ENCODE measurements around the gene CELF5. TPM values are rescaled to one million over a fixed set of nuclear protein-coding genes. Genes with fewer than 3 reads are reported as not detected.

CELF5 gene
- total RNA-seq, 4 donors from 2014 or later = 0.27 to 0.48 TPM; not detected in 2

DNA sequence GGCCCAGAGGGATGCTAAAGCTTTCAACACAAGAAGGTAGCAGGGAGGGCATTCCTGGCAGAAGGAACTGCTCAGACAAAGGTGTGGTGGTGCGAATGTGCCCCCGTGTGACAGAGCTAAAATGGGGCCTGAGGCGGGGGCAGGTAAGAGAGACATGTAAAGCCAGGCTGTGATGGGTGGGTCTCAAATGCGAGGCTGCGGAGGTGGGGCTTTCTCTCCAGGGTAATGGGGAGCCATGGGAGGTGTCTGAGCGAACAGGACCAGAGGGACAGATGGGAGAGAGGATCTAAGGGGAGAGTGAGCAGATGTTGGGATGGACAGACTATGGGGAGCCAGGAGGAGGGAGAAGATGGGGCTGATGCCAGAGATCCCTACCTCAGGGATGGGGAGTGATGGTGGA is 97.2 kb downstream of the CELF5 start:
- WGBS, 2 donors (ENCODE audit: low coverage in 1 of 2) = 46 to 60% methylated on average over 4 to 6 of the region's 6 CpGs
- in situ Hi-C loops (cut with MboI; ENCODE audit: low pct_ligation_motif_present in 1 of 4, low pct_unique_long_range_greater_than_20kb in 1 of 4, low sequenced_read_pairs in 3 of 4) = loop anchor here (5.0 to 10.0 kb wide), 4 partner anchors 103 to 153 kb away; no protein-coding TSS in a partner anchor
- intact Hi-C loops (cut with DNase I; ENCODE audit: low total_unique reads) = no loop called here
- no peak for DNase-seq
- peaks cover 36% of the 10 kb centered on the region for H3K27me3 ChIP-seq
- no peak overlapping the region for H3K27ac ChIP-seq
- H3K9me3 ChIP-seq = no peaks in the 10 kb centered on the region
- H3K4me3 ChIP-seq = no peak overlapping the region
- no peaks in the 10 kb centered on the region for H3K36me3 ChIP-seq
- TF ChIP-seq POLR2AphosphoS5 (IDR thresholded peaks at IDR 0.05) = no peak
- TF ChIP-seq POLR2A (IDR thresholded peaks at IDR 0.05) = no peak
- TF ChIP-seq, protein P1, sequence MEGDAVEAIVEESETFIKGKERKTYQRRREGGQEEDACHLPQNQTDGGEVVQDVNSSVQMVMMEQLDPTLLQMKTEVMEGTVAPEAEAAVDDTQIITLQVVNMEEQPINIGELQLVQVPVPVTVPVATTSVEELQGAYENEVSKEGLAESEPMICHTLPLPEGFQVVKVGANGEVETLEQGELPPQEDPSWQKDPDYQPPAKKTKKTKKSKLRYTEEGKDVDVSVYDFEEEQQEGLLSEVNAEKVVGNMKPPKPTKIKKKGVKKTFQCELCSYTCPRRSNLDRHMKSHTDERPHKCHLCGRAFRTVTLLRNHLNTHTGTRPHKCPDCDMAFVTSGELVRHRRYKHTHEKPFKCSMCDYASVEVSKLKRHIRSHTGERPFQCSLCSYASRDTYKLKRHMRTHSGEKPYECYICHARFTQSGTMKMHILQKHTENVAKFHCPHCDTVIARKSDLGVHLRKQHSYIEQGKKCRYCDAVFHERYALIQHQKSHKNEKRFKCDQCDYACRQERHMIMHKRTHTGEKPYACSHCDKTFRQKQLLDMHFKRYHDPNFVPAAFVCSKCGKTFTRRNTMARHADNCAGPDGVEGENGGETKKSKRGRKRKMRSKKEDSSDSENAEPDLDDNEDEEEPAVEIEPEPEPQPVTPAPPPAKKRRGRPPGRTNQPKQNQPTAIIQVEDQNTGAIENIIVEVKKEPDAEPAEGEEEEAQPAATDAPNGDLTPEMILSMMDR (IDR thresholded peaks at IDR 0.05) = no peak
- no peak for TF ChIP-seq EP300 (IDR thresholded peaks at IDR 0.05; ENCODE audit: low read depth)
- no peaks in the 10 kb centered on the region for H3K4me1 ChIP-seq

DNA sequence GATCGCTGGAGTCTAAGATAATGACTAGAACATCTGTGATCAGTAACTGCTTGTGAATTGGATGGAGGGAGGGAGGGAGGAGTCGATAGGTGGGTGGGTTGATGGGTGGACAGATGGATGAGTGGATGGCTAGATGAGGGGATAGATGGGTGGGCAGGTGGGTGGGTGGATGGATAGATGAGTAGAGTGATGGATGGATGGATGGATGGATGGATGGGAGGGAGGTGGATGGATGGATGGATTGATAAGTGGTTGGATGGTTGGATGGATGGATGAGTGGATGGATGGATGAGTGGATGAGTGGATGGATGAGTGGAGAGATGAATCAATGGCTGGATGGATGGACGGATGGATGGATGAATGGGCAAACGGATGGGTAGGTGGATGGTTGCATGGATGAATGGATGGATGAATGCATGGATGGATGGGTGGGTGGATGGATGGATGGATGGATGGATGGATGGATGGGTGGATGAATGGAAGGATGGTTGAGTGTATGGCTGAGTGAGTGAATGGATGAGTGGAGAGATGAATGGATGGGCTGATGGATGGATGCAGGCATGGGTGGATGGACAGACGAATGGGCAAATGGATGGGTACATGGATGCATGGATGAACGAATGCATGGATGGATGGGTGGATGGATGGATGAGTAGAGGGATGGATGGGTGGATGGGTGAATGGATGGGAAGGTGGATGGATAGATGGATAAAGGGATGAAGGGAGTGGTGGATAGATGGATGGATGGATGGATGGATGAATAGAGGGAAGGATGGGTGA is 97.9 kb downstream of the CELF5 start:
- H3K4me3 ChIP-seq = no peak overlapping the region
- in situ Hi-C loops (cut with MboI; ENCODE audit: low pct_ligation_motif_present in 1 of 4, low pct_unique_long_range_greater_than_20kb in 1 of 4, low sequenced_read_pairs in 3 of 4) (loop anchor here (5.0 to 10.0 kb wide), 4 partner anchors 102 to 152 kb away; no protein-coding TSS in a partner anchor), intact Hi-C loops (cut with DNase I; ENCODE audit: low total_unique reads) (no loop called here)
- H3K4me1 ChIP-seq = peaks cover 0 to 3% (median 0%) of the 10 kb centered on the region in 4 donors
- TF ChIP-seq EP300 (IDR thresholded peaks at IDR 0.05; ENCODE audit: low read depth) (no peak), POLR2A (IDR thresholded peaks at IDR 0.05) (no peak), POLR2AphosphoS5 (IDR thresholded peaks at IDR 0.05) (no peak)
- TF ChIP-seq, protein P1 (IDR thresholded peaks at IDR 0.05) = no peak
- H3K36me3 ChIP-seq = no peaks in the 10 kb centered on the region
- peaks cover 30% of the 10 kb centered on the region for H3K27me3 ChIP-seq
- H3K27ac ChIP-seq = no peak overlapping the region
- WGBS, 2 donors (ENCODE audit: low coverage in 1 of 2) = 76 to 82% methylated on average over 3 to 6 of the region's 6 CpGs
- no peak for DNase-seq
- no peaks in the 10 kb centered on the region for H3K9me3 ChIP-seq

DNA sequence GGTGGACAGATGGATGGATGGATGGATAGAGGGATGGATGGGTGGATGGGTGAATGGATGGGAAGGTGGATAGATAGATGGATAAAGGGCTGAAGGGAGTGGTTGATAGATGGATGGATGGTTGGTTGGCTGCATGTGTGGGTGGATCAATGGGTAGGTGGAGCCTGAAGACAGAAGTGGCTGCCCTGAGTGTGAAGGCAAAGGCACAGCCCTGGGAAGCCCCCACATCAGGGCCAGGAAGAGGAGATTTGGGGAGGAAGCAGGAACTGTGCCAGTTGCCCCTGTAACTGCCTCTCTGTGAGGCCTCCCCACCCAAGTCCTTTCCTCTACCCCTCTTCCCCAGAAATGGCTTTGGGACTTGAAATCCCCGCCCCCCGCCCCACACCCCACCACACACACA is 98.6 kb downstream of the CELF5 start:
- DNase-seq = no peak
- H3K27me3 ChIP-seq = peaks cover 25% of the 10 kb centered on the region
- WGBS, 2 donors (ENCODE audit: low coverage in 1 of 2) = 58% methylated on average over 2 of the region's 2 CpGs; no CpG with 5 or more reads in 1 of the 2 donors
- in situ Hi-C loops (cut with MboI; ENCODE audit: low pct_ligation_motif_present in 1 of 4, low pct_unique_long_range_greater_than_20kb in 1 of 4, low sequenced_read_pairs in 3 of 4) (loop anchor here (5.0 to 10.0 kb wide), 4 partner anchors 102 to 152 kb away; no protein-coding TSS in a partner anchor), intact Hi-C loops (cut with DNase I; ENCODE audit: low total_unique reads) (no loop called here)
- TF ChIP-seq, protein P1 (IDR thresholded peaks at IDR 0.05) = no peak
- TF ChIP-seq POLR2A (IDR thresholded peaks at IDR 0.05) (no peak), POLR2AphosphoS5 (IDR thresholded peaks at IDR 0.05) (no peak)
- H3K27ac ChIP-seq = no peak overlapping the region
- no peaks in the 10 kb centered on the region for H3K9me3 ChIP-seq
- H3K4me3 ChIP-seq = no peak overlapping the region
- peaks cover 0 to 3% (median 0%) of the 10 kb centered on the region in 4 donors for H3K4me1 ChIP-seq
- no peaks in the 10 kb centered on the region for H3K36me3 ChIP-seq

DNA sequence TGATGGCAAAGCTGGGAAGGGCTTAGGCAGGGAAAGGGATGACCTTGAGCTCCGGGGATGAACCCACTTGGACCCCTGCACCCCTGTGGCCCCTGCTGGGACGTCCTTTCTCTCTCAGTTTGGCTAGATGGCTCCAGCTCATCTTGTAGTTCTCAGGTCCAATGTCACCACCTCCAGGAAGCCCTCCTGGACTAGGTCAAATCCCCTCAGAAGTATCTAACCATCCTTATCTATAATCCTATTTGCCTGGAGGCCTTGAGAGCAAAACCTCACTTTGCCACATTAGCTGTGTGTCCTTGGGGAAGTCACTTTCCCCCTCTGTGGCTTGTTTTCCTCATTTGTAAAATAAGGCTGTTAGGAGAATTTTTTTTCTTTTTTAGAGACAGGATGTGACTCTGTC is 99.2 kb downstream of the CELF5 start:
- DNase-seq = no peak
- in situ Hi-C loops (cut with MboI; ENCODE audit: low pct_ligation_motif_present in 1 of 4, low pct_unique_long_range_greater_than_20kb in 1 of 4, low sequenced_read_pairs in 3 of 4) (loop anchor here (5.0 to 10.0 kb wide), 4 partner anchors 101 to 151 kb away; no protein-coding TSS in a partner anchor), intact Hi-C loops (cut with DNase I; ENCODE audit: low total_unique reads) (no loop called here)
- H3K36me3 ChIP-seq = no peaks in the 10 kb centered on the region
- H3K9me3 ChIP-seq = no peaks in the 10 kb centered on the region
- H3K4me3 ChIP-seq = no peak overlapping the region
- 23% methylated on average over 2 of the region's 2 CpGs; no CpG with 5 or more reads in 1 of the 2 donors for WGBS, 2 donors (ENCODE audit: low coverage in 1 of 2)
- peaks cover 21% of the 10 kb centered on the region for H3K27me3 ChIP-seq
- peaks cover 0 to 3% (median 0%) of the 10 kb centered on the region in 4 donors for H3K4me1 ChIP-seq
- TF ChIP-seq EP300 (IDR thresholded peaks at IDR 0.05; ENCODE audit: low read depth) (no peak), POLR2AphosphoS5 (IDR thresholded peaks at IDR 0.05) (no peak), POLR2A (IDR thresholded peaks at IDR 0.05) (no peak)
- TF ChIP-seq, protein P1 (IDR thresholded peaks at IDR 0.05) = no peak
- H3K27ac ChIP-seq = no peak overlapping the region

Measured in transverse colon (tissue), 4 donors.